KMS-11 (cell line): ENCODE results near the gene SIRPD.
"Not testable (repeated sequence)": the region's sequence is repeated elsewhere in the genome, so short reads cannot be mapped to it uniquely, and the experiment has no call there.

Experiments used
- H2AFZ ChIP-seq: fragments of 200-600 bp; sonication (generic); 2 replicates; pipeline ENCODE4 v1.6.1; 2016; ENCODE audit warnings: antibody characterized with exemption, mixed run types, low read depth
- H3K27ac ChIP-seq: fragments of 200-600 bp; sonication (generic); 2 replicates; pipeline ENCODE4 v1.6.1; 2016; ENCODE audit warnings: mild to moderate bottlenecking, mixed run types
- H3K27me3 ChIP-seq: fragments of 200-600 bp; sonication (generic); 2 replicates; pipeline ENCODE4 v1.6.1; 2017; ENCODE audit warnings: mild to moderate bottlenecking, low read depth, mixed run types, moderate library complexity; ENCODE audit not compliant: insufficient read depth
- H3K36me3 ChIP-seq: fragments of 200-600 bp; sonication (generic); 2 replicates; pipeline ENCODE4 v1.6.1; 2017; ENCODE audit warnings: mild to moderate bottlenecking, mixed run types; ENCODE audit not compliant: insufficient read depth
- H3K4me1 ChIP-seq: fragments of 200-600 bp; sonication (generic); 2 replicates; pipeline ENCODE4 v1.6.1; 2016; ENCODE audit warnings: mild to moderate bottlenecking, low read depth, mixed run types; ENCODE audit not compliant: poor library complexity, severe bottlenecking
- H3K4me2 ChIP-seq: fragments of 200-600 bp; sonication (generic); 2 replicates; pipeline ENCODE4 v1.7.0; 2016; ENCODE audit warnings: mild to moderate bottlenecking, mixed run types
- H3K4me3 ChIP-seq: fragments of 200-600 bp; sonication (generic); IDR thresholded peaks from 2 replicates; pipeline ENCODE4 v1.6.1; 2017; ENCODE audit warnings: low read depth, low read length, mixed read lengths; ENCODE audit not compliant: insufficient read depth
- H3K79me2 ChIP-seq: fragments of 200-600 bp; sonication (generic); 2 replicates; pipeline ENCODE4 v1.6.1; 2016; ENCODE audit warnings: low read depth, mixed run types; ENCODE audit not compliant: insufficient read depth
- H3K9ac ChIP-seq: fragments of 200-600 bp; sonication (generic); 2 replicates; pipeline ENCODE4 v1.6.1; 2016; ENCODE audit warnings: mild to moderate bottlenecking, mixed run types
- H4K20me1 ChIP-seq: fragments of 200-600 bp; sonication (generic); 2 replicates; pipeline ENCODE4 v1.6.1; 2016; ENCODE audit warnings: mild to moderate bottlenecking, mixed run types; ENCODE audit not compliant: insufficient read depth
- CTCF ChIP-seq: fragments of 200-600 bp; sonication (generic); conservative IDR thresholded peaks from 2 replicates; pipeline ENCODE4 v1.6.1; 2017; ENCODE audit warnings: low read depth, mild to moderate bottlenecking, antibody characterized with exemption, low read length, moderate library complexity, mixed read lengths

SIRPD gene

DNA sequence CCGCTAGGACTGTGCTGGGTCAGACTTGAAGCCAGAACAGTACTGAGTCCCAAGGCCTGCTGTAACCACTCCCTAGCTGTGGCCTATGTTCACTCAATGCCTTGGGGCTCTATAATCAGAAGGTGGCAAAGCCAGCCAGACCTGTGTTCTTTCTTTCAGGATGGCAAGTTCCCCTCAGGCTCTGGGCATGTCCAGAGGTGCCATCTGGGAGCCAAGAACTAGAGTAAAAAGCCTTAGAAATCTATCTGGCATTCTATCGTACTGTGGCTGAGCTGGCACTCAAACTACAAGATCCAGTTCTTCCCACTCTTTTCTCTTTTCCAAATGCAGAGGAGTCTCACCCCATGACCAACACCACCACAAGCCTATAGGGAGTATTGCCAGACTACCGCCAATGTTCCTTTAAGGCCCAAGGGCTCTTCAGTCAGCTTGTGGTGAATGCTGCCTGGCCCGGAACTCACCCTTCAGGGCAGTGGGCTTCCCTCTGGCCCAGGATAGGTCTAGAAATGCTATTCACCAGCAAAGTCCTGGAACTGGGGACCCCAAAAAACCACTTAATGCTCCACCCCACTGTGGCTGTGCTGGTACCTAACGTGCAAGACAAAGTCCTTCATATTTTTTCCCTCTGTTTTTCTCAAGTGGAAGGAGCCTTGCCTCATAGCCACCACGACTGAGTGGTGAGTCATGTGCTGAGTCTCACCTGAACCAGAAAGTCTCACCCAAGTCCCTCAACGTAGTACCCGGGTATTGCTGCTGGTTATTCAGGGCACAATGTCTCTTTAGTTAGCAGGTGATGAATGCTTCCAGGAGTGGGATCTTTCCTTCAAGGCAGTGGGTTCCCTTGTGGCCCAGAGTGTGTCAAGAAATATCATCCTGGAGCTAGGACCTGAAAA, 57.7 kb downstream of the SIRPD start:
- H3K9ac ChIP-seq = no peak overlapping the region
- TF ChIP-seq CTCF = no peak
- no peaks in the 10 kb centered on the region for H3K27me3 ChIP-seq
- H3K36me3 ChIP-seq = no peaks in the 10 kb centered on the region
- H3K27ac ChIP-seq = no peak overlapping the region
- no peaks in the 10 kb centered on the region for H3K79me2 ChIP-seq
- no peak overlapping the region for H2AFZ ChIP-seq
- H3K4me3 ChIP-seq = no peak overlapping the region
- H3K4me2 ChIP-seq = no peak overlapping the region
- no peaks in the 10 kb centered on the region for H4K20me1 ChIP-seq
- peaks cover 4% of the 10 kb centered on the region for H3K4me1 ChIP-seq

- H4K20me1 ChIP-seq, H3K79me2 ChIP-seq, H3K27ac ChIP-seq, H3K4me3 ChIP-seq, H2AFZ ChIP-seq, H3K9ac ChIP-seq, H3K36me3 ChIP-seq, H3K4me1 ChIP-seq, H3K27me3 ChIP-seq, H3K4me2 ChIP-seq: not testable (repeated sequence)
These were observed 60.1 kb downstream of the SIRPD start for GRCh38 chr20:1497371-1497770.

- Histone ChIP-seq H3K27ac (no peak overlapping the region), H3K9ac (no peak overlapping the region), H3K79me2 (no peaks in the 10 kb centered on the region), H3K4me3 (no peak overlapping the region), H3K27me3 (no peaks in the 10 kb centered on the region), H3K4me2 (no peak overlapping the region), H3K4me1 (no peaks in the 10 kb centered on the region), H2AFZ (no peak overlapping the region), H3K36me3 (no peaks in the 10 kb centered on the region), H4K20me1 (no peaks in the 10 kb centered on the region)
- TF ChIP-seq CTCF = no peak
These were observed 60.6 kb downstream of the SIRPD start for GRCh38 chr20:1496930-1497329.

- H4K20me1 ChIP-seq = no peaks in the 10 kb centered on the region
- no peak overlapping the region for H3K27ac ChIP-seq
- H3K36me3 ChIP-seq = no peaks in the 10 kb centered on the region
- H3K79me2 ChIP-seq = no peaks in the 10 kb centered on the region
- H3K4me3 ChIP-seq = no peak overlapping the region
- H3K4me1 ChIP-seq = no peaks in the 10 kb centered on the region
- no peaks in the 10 kb centered on the region for H3K27me3 ChIP-seq
- no peak overlapping the region for H3K4me2 ChIP-seq
- no peak for TF ChIP-seq CTCF
- no peak overlapping the region for H3K9ac ChIP-seq
- no peak overlapping the region for H2AFZ ChIP-seq
These were observed 63.1 kb downstream of the SIRPD start for GRCh38 chr20:1494436-1494835.

DNA sequence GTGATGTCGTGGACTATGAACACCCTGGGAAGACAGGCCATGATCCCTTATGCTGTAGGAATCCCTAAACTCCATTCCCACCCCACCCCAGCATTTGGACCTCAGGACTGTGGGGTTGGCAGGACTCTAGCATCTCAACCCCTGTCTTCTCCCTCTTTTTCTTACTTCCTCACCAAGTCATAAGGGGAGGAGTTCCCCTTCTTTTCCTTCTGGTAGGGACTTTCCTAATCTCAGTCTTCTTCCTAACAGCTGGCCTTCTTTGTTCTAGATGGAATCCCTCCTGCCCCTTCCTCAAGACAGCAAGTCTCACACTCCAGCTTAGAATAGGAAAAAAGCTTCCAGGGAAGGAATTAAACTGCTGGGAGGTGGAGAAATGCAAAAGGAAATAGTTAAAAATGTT, 64.0 kb downstream of the SIRPD start:
- H3K36me3 ChIP-seq = no peaks in the 10 kb centered on the region
- no peaks in the 10 kb centered on the region for H3K4me1 ChIP-seq
- no peak overlapping the region for H3K4me3 ChIP-seq
- H3K4me2 ChIP-seq = no peak overlapping the region
- H3K9ac ChIP-seq = no peak overlapping the region
- H2AFZ ChIP-seq = no peak overlapping the region
- H3K79me2 ChIP-seq = no peaks in the 10 kb centered on the region
- no peaks in the 10 kb centered on the region for H3K27me3 ChIP-seq
- H4K20me1 ChIP-seq = no peaks in the 10 kb centered on the region
- TF ChIP-seq CTCF = no peak
- H3K27ac ChIP-seq = no peak overlapping the region
